Measurements from ENCODE around the gene BPTF.
"Not testable (repeated sequence)": the region's sequence is repeated elsewhere in the genome, so short reads cannot be mapped to it uniquely, and the experiment has no call there.

GRCh38 chr17:67812380-67812779 is 12.9 kb upstream of the BPTF start:
- TF ChIP-seq CTCF (conservative IDR thresholded peaks at IDR 0.05); ZFX (IDR thresholded peaks at IDR 0.05): not testable (repeated sequence)

Data from C4-2B (cell line).